SK-N-SH (cell line): ENCODE data around the gene LMO2. TPM values are rescaled to one million over a fixed set of nuclear protein-coding genes. Genes with fewer than 3 reads are reported as not detected.

Source experiments
- CTCF ChIA-PET: fragments of 300-600, 350-600 bp; formaldehyde crosslinking; extraction: SDS; loops from one replicate; lab custom pipeline; 2021; lab: Yijun Ruan, JAX
- POLR2A ChIA-PET: fragments of 350-600 bp; sonication (Branson Sonifier 250); formaldehyde crosslinking; extraction: SDS; loops from one replicate; lab custom pipeline; 2020; ENCODE audit warnings: antibody characterized with exemption, inconsistent platforms; lab: Yijun Ruan, JAX
- DNase-seq: peaks from one replicate; pipeline ENCODE4 v3.0.0; 2012
- H2AFZ ChIP-seq: fragments of 200-600 bp; sonication (generic); 2 replicates; pipeline ENCODE4 v1.8.1; 2016; ENCODE audit warnings: antibody characterized with exemption, mild to moderate bottlenecking, low read depth
- H3F3A ChIP-seq: fragments of 200-600 bp; sonication (generic); replicated peaks from 2 replicates; pipeline ENCODE3; 2016; ENCODE audit warnings: antibody characterized with exemption, mild to moderate bottlenecking; ENCODE audit not compliant: insufficient read depth
- H3K27ac ChIP-seq, 2 experiments: fragments of 200-500 bp in 1 of 2; fragments of 200-600 bp in 1 of 2; sonication (Bioruptor generic) in 1 of 2; sonication (generic), shearing (Covaris generic) in 1 of 2; 2 replicates each; pipeline versions ENCODE4 v1.5.1 to v1.6.1; 2014 to 2016; ENCODE audit warnings: low read depth in 2 of 2, inconsistent platforms in 1 of 2, low read length in 1 of 2, mild to moderate bottlenecking in 1 of 2, mixed read lengths in 1 of 2
- H3K27me3 ChIP-seq: fragments of 200-600 bp; sonication (generic), shearing (Covaris generic); 2 replicates; pipeline ENCODE4 v1.6.1; 2016; ENCODE audit warnings: mixed run types; ENCODE audit not compliant: insufficient read depth
- H3K36me3 ChIP-seq, 2 experiments: fragments of 200-500 bp in 1 of 2; fragments of 200-600 bp in 1 of 2; sonication (Bioruptor generic) in 1 of 2; sonication (generic) in 1 of 2; replicated peaks in 1 of 2; 2 replicates each; pipeline versions ENCODE3 to v1.5.1; 2014 to 2016; ENCODE audit warnings: low read length in 1 of 2, mild to moderate bottlenecking in 1 of 2; ENCODE audit not compliant: insufficient read depth in 2 of 2, control insufficient read depth in 1 of 2
- H3K4me1 ChIP-seq, 2 experiments: fragments of 200-500 bp in 1 of 2; fragments of 200-600 bp in 1 of 2; sonication (Bioruptor generic) in 1 of 2; sonication (generic), shearing (Covaris generic) in 1 of 2; 2 replicates each; pipeline versions ENCODE4 v1.5.1 to v1.6.1; 2014 to 2016; ENCODE audit warnings: low read depth in 1 of 2, low read length in 1 of 2, mixed run types in 1 of 2; ENCODE audit not compliant: insufficient read depth in 2 of 2, control insufficient read depth in 1 of 2
- H3K4me2 ChIP-seq: fragments of 200-600 bp; sonication (generic), shearing (Covaris generic); 2 replicates; pipeline ENCODE4 v1.6.1; 2017; ENCODE audit warnings: mixed run types
- H3K4me3 ChIP-seq, 2 experiments: fragments of 200-500 bp in 1 of 2; fragments of 200-600 bp in 1 of 2; sonication (Bioruptor generic) in 1 of 2; sonication (generic), shearing (Covaris generic) in 1 of 2; 2 replicates each; pipeline versions ENCODE4 v1.5.1 to v1.8.1; 2014 to 2016; ENCODE audit warnings: low read depth in 2 of 2, inconsistent platforms in 1 of 2, low read length in 1 of 2, mild to moderate bottlenecking in 1 of 2, mixed read lengths in 1 of 2, moderate library complexity in 1 of 2
- H3K79me2 ChIP-seq: fragments of 200-600 bp; sonication (generic); 2 replicates; pipeline ENCODE4 v1.8.1; 2017; ENCODE audit warnings: mild to moderate bottlenecking; ENCODE audit not compliant: insufficient read depth
- H3K9ac ChIP-seq: fragments of 200-600 bp; sonication (generic); 2 replicates; pipeline ENCODE4 v1.6.1; 2017; ENCODE audit warnings: mixed run types
- H3K9me2 ChIP-seq: fragments of 200-600 bp; sonication (generic); 2 replicates; pipeline ENCODE4 v1.6.1; 2017; ENCODE audit warnings: mixed run types
- H3K9me3 ChIP-seq: fragments of 200-600 bp; sonication (generic); 2 replicates; pipeline ENCODE4 v1.6.1; 2017; ENCODE audit warnings: mixed run types, mild to moderate bottlenecking, moderate library complexity
- H4K20me1 ChIP-seq: fragments of 200-600 bp; sonication (generic); 2 replicates; pipeline ENCODE4 v1.6.1; 2017; ENCODE audit warnings: mild to moderate bottlenecking, mixed run types; ENCODE audit not compliant: insufficient read depth
- EZH2phosphoT487 ChIP-seq: fragments of 200-600 bp; sonication (generic); IDR thresholded peaks from 2 replicates; pipeline ENCODE4 v1.6.1; 2017; ENCODE audit warnings: low read depth, mixed run types, mild to moderate bottlenecking, antibody characterized with exemption, moderate library complexity, borderline replicate concordance
- FOXM1 ChIP-seq: IDR thresholded peaks from 2 replicates; pipeline ENCODE4 v1.4.0; 2012; ENCODE audit warnings: low read depth, mild to moderate bottlenecking
- MEF2A ChIP-seq: IDR thresholded peaks from 2 replicates; pipeline ENCODE4 v1.4.0; 2012; ENCODE audit warnings: low read depth, borderline replicate concordance
- MXI1 ChIP-seq: IDR thresholded peaks from 2 replicates; pipeline ENCODE4 v1.6.1; 2012; ENCODE audit warnings: mild to moderate bottlenecking, low read depth, low read length, improper control_type of control experiment
- NFIC ChIP-seq: IDR thresholded peaks from 2 replicates; pipeline ENCODE4 v1.4.0; 2012; ENCODE audit warnings: borderline replicate concordance
- NRF1 ChIP-seq: IDR thresholded peaks from 2 replicates; pipeline ENCODE4 v1.6.1; 2012; ENCODE audit warnings: low read depth, mild to moderate bottlenecking, low read length
- RCOR1 ChIP-seq: fragments of 150-350 bp; IDR thresholded peaks from 2 replicates; pipeline ENCODE4 v1.6.1; 2017; ENCODE audit warnings: antibody characterized with exemption, low read length
- RXRA ChIP-seq: IDR thresholded peaks from 2 replicates; pipeline ENCODE4 v1.4.0; 2012; ENCODE audit warnings: low read depth, mild to moderate bottlenecking, borderline replicate concordance
- SMC3 ChIP-seq: IDR thresholded peaks from 2 replicates; pipeline ENCODE4 v1.6.1; 2012; ENCODE audit warnings: low read depth, low read length, improper control_type of control experiment
- TAF1 ChIP-seq: IDR thresholded peaks from 2 replicates; pipeline ENCODE4 v1.6.1; 2012; ENCODE audit warnings: low read depth, mild to moderate bottlenecking, low read length, moderate library complexity, borderline replicate concordance
- USF2 ChIP-seq: fragments of 150-350 bp; IDR thresholded peaks from 2 replicates; pipeline ENCODE4 v1.6.1; 2017; ENCODE audit warnings: antibody characterized with exemption, low read length, low read depth, borderline replicate concordance
- YY1 ChIP-seq: IDR thresholded peaks from 2 replicates; pipeline ENCODE4 v1.4.0; 2012; ENCODE audit warnings: low read depth, mild to moderate bottlenecking
- ZBTB33 ChIP-seq: IDR thresholded peaks from 2 replicates; pipeline ENCODE4 v1.4.0; 2012; ENCODE audit warnings: low read depth, borderline replicate concordance
- WGBS: methylation state at CpG from one replicate; pipeline ENCODE4 v1.1.6; 2017; ENCODE audit warnings: low lambda C conversion rate; 5-methylcytosine and 5-hydroxymethylcytosine counted together
- polyA plus RNA-seq, 3 experiments: library from polyadenylated mRNA; depleted of rRNA; stranded (reverse); fragments of >200 nt; gene quantifications; 2 replicates each; pipeline ENCODE4 v1.2.3, GENCODE V29; 2012
- TF ChIP-seq, protein P1 (sequence below): IDR thresholded peaks from 2 replicates; pipeline ENCODE4 v1.6.1; 2012; ENCODE audit warnings: mild to moderate bottlenecking, low read depth, low read length, moderate library complexity
- TF ChIP-seq, protein P2 (sequence below): fragments of 200-600 bp; sonication (generic); IDR thresholded peaks from 2 replicates; pipeline ENCODE4 v1.6.1; 2017; ENCODE audit warnings: antibody characterized with exemption, mild to moderate bottlenecking, moderate library complexity
- TF ChIP-seq, protein P3 (sequence below): fragments of 150-350 bp; IDR thresholded peaks from 2 replicates; pipeline ENCODE4 v1.6.1; 2016; ENCODE audit warnings: mild to moderate bottlenecking, low read depth, low read length
- TF ChIP-seq, protein P4 (sequence below): IDR thresholded peaks from 2 replicates; pipeline ENCODE4 v1.4.0; 2012; ENCODE audit warnings: low read depth
- TF ChIP-seq, protein P5 (sequence below): IDR thresholded peaks from 2 replicates; pipeline ENCODE4 v1.4.0; 2012; ENCODE audit warnings: low read depth, borderline replicate concordance

Gene LMO2
- polyA plus RNA-seq, 1 of the 3 experiments (the other 2 are of a cell fraction), result 0.05 TPM

- H3K36me3 ChIP-seq, result no peaks in the 10 kb centered on the region
- CTCF ChIA-PET, result interaction anchor here (1.1 kb wide), 1 partner anchor 111 kb away, joined by 3 read pairs; no protein-coding TSS in a partner anchor
- no peak overlapping the region for H3K27ac ChIP-seq
These were observed 27.8 kb upstream of the LMO2 start for GRCh38 chr11:33919645-33920044.

More at GRCh38 chr11:33919645-33920044, 27.8 kb upstream of the LMO2 start:
- H4K20me1 ChIP-seq, result no peaks in the 10 kb centered on the region
- no peak overlapping the region for H3K4me2 ChIP-seq
- TF ChIP-seq SMC3, result no peak
- no peak for TF ChIP-seq MXI1
- TF ChIP-seq, protein P1, sequence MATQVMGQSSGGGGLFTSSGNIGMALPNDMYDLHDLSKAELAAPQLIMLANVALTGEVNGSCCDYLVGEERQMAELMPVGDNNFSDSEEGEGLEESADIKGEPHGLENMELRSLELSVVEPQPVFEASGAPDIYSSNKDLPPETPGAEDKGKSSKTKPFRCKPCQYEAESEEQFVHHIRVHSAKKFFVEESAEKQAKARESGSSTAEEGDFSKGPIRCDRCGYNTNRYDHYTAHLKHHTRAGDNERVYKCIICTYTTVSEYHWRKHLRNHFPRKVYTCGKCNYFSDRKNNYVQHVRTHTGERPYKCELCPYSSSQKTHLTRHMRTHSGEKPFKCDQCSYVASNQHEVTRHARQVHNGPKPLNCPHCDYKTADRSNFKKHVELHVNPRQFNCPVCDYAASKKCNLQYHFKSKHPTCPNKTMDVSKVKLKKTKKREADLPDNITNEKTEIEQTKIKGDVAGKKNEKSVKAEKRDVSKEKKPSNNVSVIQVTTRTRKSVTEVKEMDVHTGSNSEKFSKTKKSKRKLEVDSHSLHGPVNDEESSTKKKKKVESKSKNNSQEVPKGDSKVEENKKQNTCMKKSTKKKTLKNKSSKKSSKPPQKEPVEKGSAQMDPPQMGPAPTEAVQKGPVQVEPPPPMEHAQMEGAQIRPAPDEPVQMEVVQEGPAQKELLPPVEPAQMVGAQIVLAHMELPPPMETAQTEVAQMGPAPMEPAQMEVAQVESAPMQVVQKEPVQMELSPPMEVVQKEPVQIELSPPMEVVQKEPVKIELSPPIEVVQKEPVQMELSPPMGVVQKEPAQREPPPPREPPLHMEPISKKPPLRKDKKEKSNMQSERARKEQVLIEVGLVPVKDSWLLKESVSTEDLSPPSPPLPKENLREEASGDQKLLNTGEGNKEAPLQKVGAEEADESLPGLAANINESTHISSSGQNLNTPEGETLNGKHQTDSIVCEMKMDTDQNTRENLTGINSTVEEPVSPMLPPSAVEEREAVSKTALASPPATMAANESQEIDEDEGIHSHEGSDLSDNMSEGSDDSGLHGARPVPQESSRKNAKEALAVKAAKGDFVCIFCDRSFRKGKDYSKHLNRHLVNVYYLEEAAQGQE, result no peak
- TF ChIP-seq, protein P2, sequence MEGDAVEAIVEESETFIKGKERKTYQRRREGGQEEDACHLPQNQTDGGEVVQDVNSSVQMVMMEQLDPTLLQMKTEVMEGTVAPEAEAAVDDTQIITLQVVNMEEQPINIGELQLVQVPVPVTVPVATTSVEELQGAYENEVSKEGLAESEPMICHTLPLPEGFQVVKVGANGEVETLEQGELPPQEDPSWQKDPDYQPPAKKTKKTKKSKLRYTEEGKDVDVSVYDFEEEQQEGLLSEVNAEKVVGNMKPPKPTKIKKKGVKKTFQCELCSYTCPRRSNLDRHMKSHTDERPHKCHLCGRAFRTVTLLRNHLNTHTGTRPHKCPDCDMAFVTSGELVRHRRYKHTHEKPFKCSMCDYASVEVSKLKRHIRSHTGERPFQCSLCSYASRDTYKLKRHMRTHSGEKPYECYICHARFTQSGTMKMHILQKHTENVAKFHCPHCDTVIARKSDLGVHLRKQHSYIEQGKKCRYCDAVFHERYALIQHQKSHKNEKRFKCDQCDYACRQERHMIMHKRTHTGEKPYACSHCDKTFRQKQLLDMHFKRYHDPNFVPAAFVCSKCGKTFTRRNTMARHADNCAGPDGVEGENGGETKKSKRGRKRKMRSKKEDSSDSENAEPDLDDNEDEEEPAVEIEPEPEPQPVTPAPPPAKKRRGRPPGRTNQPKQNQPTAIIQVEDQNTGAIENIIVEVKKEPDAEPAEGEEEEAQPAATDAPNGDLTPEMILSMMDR, result no peak
- TF ChIP-seq NFIC, result no peak
- TF ChIP-seq RXRA, result no peak
- TF ChIP-seq, protein P3, sequence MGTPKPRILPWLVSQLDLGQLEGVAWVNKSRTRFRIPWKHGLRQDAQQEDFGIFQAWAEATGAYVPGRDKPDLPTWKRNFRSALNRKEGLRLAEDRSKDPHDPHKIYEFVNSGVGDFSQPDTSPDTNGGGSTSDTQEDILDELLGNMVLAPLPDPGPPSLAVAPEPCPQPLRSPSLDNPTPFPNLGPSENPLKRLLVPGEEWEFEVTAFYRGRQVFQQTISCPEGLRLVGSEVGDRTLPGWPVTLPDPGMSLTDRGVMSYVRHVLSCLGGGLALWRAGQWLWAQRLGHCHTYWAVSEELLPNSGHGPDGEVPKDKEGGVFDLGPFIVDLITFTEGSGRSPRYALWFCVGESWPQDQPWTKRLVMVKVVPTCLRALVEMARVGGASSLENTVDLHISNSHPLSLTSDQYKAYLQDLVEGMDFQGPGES, result no peak
- TF ChIP-seq TAF1, result no peak
- no peak for TF ChIP-seq NRF1
- no peak for TF ChIP-seq MEF2A
- no peak for TF ChIP-seq RCOR1
- TF ChIP-seq, protein P4, sequence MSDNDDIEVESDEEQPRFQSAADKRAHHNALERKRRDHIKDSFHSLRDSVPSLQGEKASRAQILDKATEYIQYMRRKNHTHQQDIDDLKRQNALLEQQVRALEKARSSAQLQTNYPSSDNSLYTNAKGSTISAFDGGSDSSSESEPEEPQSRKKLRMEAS, result no peak
- TF ChIP-seq FOXM1, result no peak
- TF ChIP-seq, protein P5, sequence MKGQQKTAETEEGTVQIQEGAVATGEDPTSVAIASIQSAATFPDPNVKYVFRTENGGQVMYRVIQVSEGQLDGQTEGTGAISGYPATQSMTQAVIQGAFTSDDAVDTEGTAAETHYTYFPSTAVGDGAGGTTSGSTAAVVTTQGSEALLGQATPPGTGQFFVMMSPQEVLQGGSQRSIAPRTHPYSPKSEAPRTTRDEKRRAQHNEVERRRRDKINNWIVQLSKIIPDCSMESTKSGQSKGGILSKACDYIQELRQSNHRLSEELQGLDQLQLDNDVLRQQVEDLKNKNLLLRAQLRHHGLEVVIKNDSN, result no peak
- TF ChIP-seq ZBTB33, result no peak
- no peak for TF ChIP-seq YY1
- TF ChIP-seq EZH2phosphoT487, result no peak
- no peak for TF ChIP-seq USF2
- H3K9me3 ChIP-seq, result no peaks in the 10 kb centered on the region
- 92% methylated on average over 1 of the region's 1 CpG for WGBS
- H3K4me1 ChIP-seq, result no peaks in the 10 kb centered on the region; a peak in 1 of 4 replicates
- H3K4me3 ChIP-seq, result no peak overlapping the region
- H3K79me2 ChIP-seq, result no peaks in the 10 kb centered on the region
- H3K9me2 ChIP-seq, result no peaks in the 10 kb centered on the region
- H3F3A ChIP-seq, result no peaks in the 10 kb centered on the region
- no peak overlapping the region for H3K9ac ChIP-seq
- POLR2A ChIA-PET, result no interaction called here
- no peak for DNase-seq
- H2AFZ ChIP-seq, result no peak overlapping the region
- peaks cover 17% of the 10 kb centered on the region; the same call in 1 of the 2 replicates for H3K27me3 ChIP-seq
